NCI-H2171 treated with DMSO at 0.1 percent for 48 hours (cell line): ENCODE data around the gene TMA7B.

Source experiments
- DNase-seq: peaks from one replicate; lab custom pipeline; 2025; lab: John Stamatoyannopoulos, UW

TMA7B gene

GRCh38 chr22:39959640-39960447, at the start of gene TMA7B:
TMA7B (plus strand) TSS chr22:39960397; CDS start chr22:39964375, 3,978 bp downstream.
- DNase-seq, result no peak

- DNase-seq, result no peak
These were observed 49.2 kb upstream of the TMA7B start for GRCh38 chr22:39910876-39911613.

GRCh38 chr22:39913321-39913720, 46.9 kb upstream of the TMA7B start:
- no peak for DNase-seq

- DNase-seq, result no peak
These were observed 46.3 kb upstream of the TMA7B start for GRCh38 chr22:39913886-39914285.

- no peak for DNase-seq
These were observed 45.6 kb upstream of the TMA7B start for GRCh38 chr22:39914584-39914983.

GRCh38 chr22:39915295-39915726, 44.9 kb upstream of the TMA7B start:
- DNase-seq, result no peak

GRCh38 chr22:39916496-39916895, 43.7 kb upstream of the TMA7B start:
- DNase-seq, result no peak

GRCh38 chr22:39917197-39917643, 43.0 kb upstream of the TMA7B start:
- peak; percentile 19 for DNase-seq

- DNase-seq, result peak; percentile 49
These were observed 42.3 kb upstream of the TMA7B start for GRCh38 chr22:39917776-39918495.

GRCh38 chr22:39920134-39920743, 40.0 kb upstream of the TMA7B start:
- DNase-seq, result no peak

- DNase-seq, result no peak
These were observed 36.5 kb upstream of the TMA7B start for GRCh38 chr22:39923696-39924095.

GRCh38 chr22:39924286-39924685, 35.9 kb upstream of the TMA7B start:
- no peak for DNase-seq

- DNase-seq, result no peak
These were observed 34.9 kb upstream of the TMA7B start for GRCh38 chr22:39925273-39925672.

- no peak for DNase-seq
These were observed 34.1 kb upstream of the TMA7B start for GRCh38 chr22:39925909-39926679.

GRCh38 chr22:39926753-39927152, 33.4 kb upstream of the TMA7B start:
- DNase-seq, result no peak

- DNase-seq, result no peak
These were observed 32.7 kb upstream of the TMA7B start for GRCh38 chr22:39927544-39927943.

- DNase-seq, result no peak
These were observed 31.4 kb upstream of the TMA7B start for GRCh38 chr22:39928536-39929520.

- no peak for DNase-seq
These were observed 28.9 kb upstream of the TMA7B start for GRCh38 chr22:39931251-39931650.

- no peak for DNase-seq
These were observed 28.0 kb upstream of the TMA7B start for GRCh38 chr22:39932166-39932565.
